MCF 10A (cell line): ENCODE measurements around the gene NUDT15. TPM values are rescaled to one million over a fixed set of nuclear protein-coding genes. Genes with fewer than 3 reads are reported as not detected.

Experiments used
- BruUV-seq: library from RNA; stranded (reverse); fragments of 400-500 nt; replicated peaks from 2 replicates; lab custom pipeline; 2021; lab: Mats Ljungman, UMichigan
- CTCF ChIA-PET: fragments of 300-600 bp; sonication (Branson Sonifier 250); formaldehyde crosslinking; extraction: SDS; loops from one replicate; lab custom pipeline; 2021; ENCODE audit warnings: antibody characterized with exemption, inconsistent platforms; lab: Yijun Ruan, JAX
- POLR2A ChIA-PET: fragments of 300-600, 350-650 bp; sonication (Branson Sonifier 250); formaldehyde crosslinking; extraction: SDS; loops from one replicate; lab custom pipeline; 2020; ENCODE audit warnings: antibody characterized with exemption, inconsistent platforms; lab: Yijun Ruan, JAX
- DNase-seq: peaks from one replicate; pipeline ENCODE4 v3.0.0-alpha.2; 2018; ENCODE audit not compliant: unreplicated experiment
- H3K27ac Mint-ChIP-seq: one replicate; pipeline ENCODE4 v1.8.0; 2022; ENCODE audit warnings: mild to moderate bottlenecking, low read depth, mixed read lengths; ENCODE audit not compliant: unreplicated experiment
- H3K27me3 Mint-ChIP-seq: one replicate; pipeline ENCODE4 v1.8.0; 2022; ENCODE audit warnings: mixed read lengths; ENCODE audit not compliant: insufficient read depth, unreplicated experiment
- H3K36me3 Mint-ChIP-seq: one replicate; pipeline ENCODE4 v1.8.0; 2022; ENCODE audit warnings: mild to moderate bottlenecking, moderate library complexity, mixed read lengths; ENCODE audit not compliant: insufficient read depth, unreplicated experiment
- H3K4me1 Mint-ChIP-seq: one replicate; pipeline ENCODE4 v1.8.0; 2022; ENCODE audit warnings: mixed read lengths; ENCODE audit not compliant: insufficient read depth, unreplicated experiment
- H3K4me3 Mint-ChIP-seq: one replicate; pipeline ENCODE4 v1.8.0; 2022; ENCODE audit warnings: mild to moderate bottlenecking, moderate library complexity, mixed read lengths; ENCODE audit not compliant: unreplicated experiment
- H3K9me3 Mint-ChIP-seq: one replicate; pipeline ENCODE4 v1.8.0; 2022; ENCODE audit warnings: mixed read lengths; ENCODE audit not compliant: unreplicated experiment
- CTCF ChIP-seq: fragments of 200-600 bp; IDR thresholded peaks from one replicate; pipeline ENCODE4 v1.8.0; 2022; ENCODE audit warnings: antibody characterized with exemption, mild to moderate bottlenecking; ENCODE audit not compliant: unreplicated experiment
- intact Hi-C: fragments of 100-400 bp; cut with micrococcal nuclease; formaldehyde crosslinking; loops from 2 replicates; pipeline ENCODE4 v1.14.1; 2022
- total RNA-seq: library from RNA; stranded (reverse); gene quantifications from 2 replicates; pipeline ENCODE4 v1.2.3, GENCODE V29; 2022

The NUDT15 gene
- total RNA-seq, 1 experiment from 2014 or later: 21.6 TPM

- Mint-ChIP-seq H3K27ac (no peak overlapping the region), H3K36me3 (peaks cover 70% of the 10 kb centered on the region), H3K4me1 (peaks cover 5% of the 10 kb centered on the region), H3K27me3 (no peaks in the 10 kb centered on the region), H3K4me3 (no peak overlapping the region), H3K9me3 (no peaks in the 10 kb centered on the region)
- intact Hi-C loops: no loop called here
- CTCF ChIA-PET: no interaction called here
- POLR2A ChIA-PET: interaction anchor here (0.7 to 1.3 kb wide), 2 partner anchors 35 to 102 kb away, joined by 3 read pairs; no protein-coding TSS in a partner anchor
- no peak for TF ChIP-seq CTCF
- DNase-seq: no peak
- no TSS peak for BruUV-seq
These were observed 45.7 kb upstream of the NUDT15 start for GRCh38 chr13:47991859-47992258.

GRCh38 chr13:47997384-47997783, 40.1 kb upstream of the NUDT15 start:
- Mint-ChIP-seq H3K4me3 (no peak overlapping the region), H3K36me3 (peaks cover 31% of the 10 kb centered on the region), H3K27ac (no peak overlapping the region), H3K27me3 (no peaks in the 10 kb centered on the region), H3K9me3 (no peaks in the 10 kb centered on the region), H3K4me1 (peaks cover 22% of the 10 kb centered on the region)
- CTCF ChIA-PET: interaction anchor here (0.7 to 4.8 kb wide), 3 partner anchors 9 to 359 kb away, joined by 3 to 24 read pairs (median 3); partner anchors contain the start of gene NUDT15
- POLR2A ChIA-PET: interaction anchor here (0.7 to 8.5 kb wide), 4 partner anchors 8 to 53 kb away, joined by 3 to 70 read pairs (median 3); partner anchors contain the start of gene NUDT15
- BruUV-seq: no TSS peak
- intact Hi-C loops: no loop called here
- TF ChIP-seq CTCF: no peak
- DNase-seq: no peak

GRCh38 chr13:47999973-48000372, 37.6 kb upstream of the NUDT15 start:
- DNase-seq: no peak
- intact Hi-C loops: loop anchor here (2.0 kb wide), 1 partner anchor 37 kb away; the partner anchor contains the start of gene NUDT15

More at GRCh38 chr13:47999973-48000372, 37.6 kb upstream of the NUDT15 start:
- CTCF ChIA-PET: interaction anchor here (4.8 kb wide), 1 partner anchor 38 kb away, joined by 24 read pairs; the partner anchor contains the start of gene NUDT15
- peaks cover 35% of the 10 kb centered on the region for H3K4me1 Mint-ChIP-seq
- H3K27ac Mint-ChIP-seq: peak overlapping the region; percentile 91
- H3K4me3 Mint-ChIP-seq: peak overlapping the region; percentile 80
- no peak for TF ChIP-seq CTCF
- BruUV-seq: no TSS peak
- POLR2A ChIA-PET: interaction anchor here (0.7 to 8.5 kb wide), 8 partner anchors 10 to 235 kb away, joined by 3 to 70 read pairs (median 5); partner anchors contain the start of gene NUDT15
- peaks cover 8% of the 10 kb centered on the region for H3K36me3 Mint-ChIP-seq
- no peaks in the 10 kb centered on the region for H3K27me3 Mint-ChIP-seq
- H3K9me3 Mint-ChIP-seq: no peaks in the 10 kb centered on the region
